CD14-positive monocyte (primary cell): ENCODE data around the gene FGFR4. TPM values are rescaled to one million over a fixed set of nuclear protein-coding genes. Genes with fewer than 3 reads are reported as not detected.

Experiments used
- DNase-seq, 3 donors: peaks; one replicate each; pipeline ENCODE4 v3.0.0-alpha.2; 2011 to 2022
- H2AFZ ChIP-seq: 2 replicates; pipeline ENCODE4 v1.6.0; 2012; ENCODE audit warnings: mild to moderate bottlenecking, low read depth, low read length, inconsistent platforms; ENCODE audit not compliant: insufficient read depth, poor library complexity, severe bottlenecking
- H3K27ac ChIP-seq, 2 donors: 1 replicate in 1 of 2; 2 replicates in 1 of 2; pipeline ENCODE4 v1.5.1; 2012 to 2013; ENCODE audit warnings: low read length in 2 of 2, control low read depth in 1 of 2, inconsistent platforms in 1 of 2, low read depth in 1 of 2, mild to moderate bottlenecking in 1 of 2
- H3K27me3 ChIP-seq, 2 donors: one replicate each; pipeline versions ENCODE4 v1.6.0 to v1.6.1; 2011 to 2013; ENCODE audit warnings: low read length in 2 of 2; ENCODE audit not compliant: control insufficient read depth in 2 of 2, insufficient read depth in 2 of 2
- H3K36me3 ChIP-seq, 2 donors: replicated peaks in 1 of 2; 1 replicate in 1 of 2; 2 replicates in 1 of 2; pipeline versions ENCODE4 v1.5.1 to v1.6.1; 2012 to 2013; ENCODE audit warnings: low read length in 2 of 2, control low read depth in 1 of 2, inconsistent platforms in 1 of 2, mild to moderate bottlenecking in 1 of 2; ENCODE audit not compliant: insufficient read depth in 2 of 2, control insufficient read depth in 1 of 2
- H3K4me1 ChIP-seq, 2 donors: 1 replicate in 1 of 2; 2 replicates in 1 of 2; pipeline versions ENCODE4 v1.5.1 to v1.6.1; 2012 to 2013; ENCODE audit warnings: low read length in 2 of 2, control low read depth in 1 of 2, inconsistent platforms in 1 of 2, mild to moderate bottlenecking in 1 of 2, moderate library complexity in 1 of 2; ENCODE audit not compliant: insufficient read depth in 2 of 2, control insufficient read depth in 1 of 2
- H3K4me2 ChIP-seq: replicated peaks from 2 replicates; pipeline ENCODE3; 2012; ENCODE audit warnings: low read length, moderate library complexity, mild to moderate bottlenecking; ENCODE audit not compliant: poor library complexity, severe bottlenecking; ENCODE audit errors: extremely low read depth
- H3K4me3 ChIP-seq, 3 experiments: fragments of 200-600 bp in 1 of 3; sonication (generic) in 1 of 3; replicated peaks in 1 of 3; 1 replicate in 2 of 3; 2 replicates in 1 of 3; pipeline ENCODE4 v1.5.1; 2011 to 2013; ENCODE audit warnings: low read length in 3 of 3, mild to moderate bottlenecking in 3 of 3, control low read depth in 2 of 3, low read depth in 2 of 3, inconsistent platforms in 1 of 3, moderate library complexity in 1 of 3
- H3K79me2 ChIP-seq: 2 replicates; pipeline ENCODE4 v1.6.0; 2012; ENCODE audit warnings: mild to moderate bottlenecking, control low read depth, inconsistent platforms, low read length, moderate library complexity; ENCODE audit not compliant: insufficient read depth
- H3K9ac ChIP-seq: 2 replicates; pipeline ENCODE4 v1.6.0; 2017; ENCODE audit warnings: low read length, mild to moderate bottlenecking; ENCODE audit not compliant: insufficient read depth, poor library complexity, severe bottlenecking
- H3K9me3 ChIP-seq, 2 donors: replicated peaks in 1 of 2; 1 replicate in 1 of 2; 2 replicates in 1 of 2; pipeline versions ENCODE4 v1.5.1 to v1.6.1; 2012 to 2013; ENCODE audit warnings: low read length in 2 of 2, control low read depth in 1 of 2; ENCODE audit not compliant: control insufficient read depth in 1 of 2, insufficient read depth in 1 of 2
- H4K20me1 ChIP-seq: 2 replicates; pipeline ENCODE4 v1.6.0; 2012; ENCODE audit warnings: mild to moderate bottlenecking, low read length, control low read depth, moderate library complexity; ENCODE audit not compliant: insufficient read depth
- H3K27ac Mint-ChIP-seq, 7 donors: one replicate each; pipeline ENCODE4 v1.8.0; 2020; ENCODE audit warnings: mild to moderate bottlenecking in 7 of 7, mixed read lengths in 7 of 7, moderate library complexity in 6 of 7, inconsistent platforms in 2 of 7
- H3K27me3 Mint-ChIP-seq, 3 donors: one replicate each; pipeline ENCODE4 v1.8.0; 2021 to 2022; ENCODE audit warnings: low read depth in 3 of 3, mild to moderate bottlenecking in 3 of 3, mixed read lengths in 3 of 3, moderate library complexity in 3 of 3, inconsistent platforms in 1 of 3
- H3K36me3 Mint-ChIP-seq, 2 donors: one replicate each; pipeline ENCODE4 v1.8.0; 2020; ENCODE audit warnings: mixed read lengths in 2 of 2, inconsistent platforms in 1 of 2, mild to moderate bottlenecking in 1 of 2
- H3K4me1 Mint-ChIP-seq: one replicate; pipeline ENCODE4 v1.8.0; 2020; ENCODE audit warnings: mild to moderate bottlenecking, mixed read lengths
- H3K4me3 Mint-ChIP-seq, 2 donors: one replicate each; pipeline ENCODE4 v1.8.0; 2020; ENCODE audit warnings: mild to moderate bottlenecking in 2 of 2, mixed read lengths in 2 of 2, moderate library complexity in 1 of 2
- H3K9me3 Mint-ChIP-seq, 7 donors: one replicate each; pipeline ENCODE4 v1.8.0; 2020 to 2022; ENCODE audit warnings: mixed read lengths in 7 of 7, mild to moderate bottlenecking in 6 of 7, moderate library complexity in 6 of 7, inconsistent platforms in 2 of 7
- CTCF ChIP-seq: fragments of 200-600 bp; IDR thresholded peaks from one replicate; pipeline ENCODE4 v1.8.0; 2022; ENCODE audit warnings: antibody characterized with exemption, mild to moderate bottlenecking
- WGBS: methylation state at CpG from one replicate; pipeline ENCODE4 v1.1.5; 2013; ENCODE audit warnings: missing lambda C conversion rate; ENCODE audit not compliant: insufficient coverage; 5-methylcytosine and 5-hydroxymethylcytosine counted together
- intact Hi-C, 2 donors: fragments of 100-400 bp; cut with micrococcal nuclease; formaldehyde crosslinking; loops; one replicate each; pipeline versions ENCODE4 v1.15.0 to v1.15.1; 2023
- polyA plus RNA-seq, 3 donors: library from polyadenylated mRNA; depleted of rRNA in 1 of 3; unstranded in 2 of 3; stranded (reverse) in 1 of 3; fragments of 300-500 nt in 2 of 3; fragments of >200 nt in 1 of 3; fragmentation: Illumina TruSeq in 2 of 3; gene quantifications; 1 replicate in 2 of 3; 2 replicates in 1 of 3; pipeline ENCODE4 v1.2.3, GENCODE V29; 2012 to 2021

Gene FGFR4
- polyA plus RNA-seq, 3 donors: 0.39 TPM; not detected in 2

GRCh38 chr5:177111720-177112394 lies 25.1 kb downstream of the FGFR4 start:
- peak in 2 of 3 donors; percentile 34 to 41 for DNase-seq
- H3K27ac ChIP-seq: no peak overlapping the region
- Mint-ChIP-seq H3K27ac (no peak overlapping the region), H3K36me3 (no peaks in the 10 kb centered on the region), H3K4me1 (peaks cover 26% of the 10 kb centered on the region), H3K4me3 (no peak overlapping the region), H3K9me3 (peaks cover 0 to 2% (median 0%) of the 10 kb centered on the region in 7 donors), H3K27me3 (peaks cover 0 to 6% (median 4%) of the 10 kb centered on the region in 3 donors)
- no peak overlapping the region for H3K4me2 ChIP-seq
- intact Hi-C loops: loop anchor here in 1 of 2 donors (5.0 kb wide), 1 partner anchor 70 kb away; no protein-coding TSS in a partner anchor
- no peaks in the 10 kb centered on the region for H4K20me1 ChIP-seq
- H3K79me2 ChIP-seq: no peaks in the 10 kb centered on the region
- H3K9me3 ChIP-seq: no peaks in the 10 kb centered on the region
- 30% methylated on average over 8 of the region's 12 CpGs for WGBS
- H3K9ac ChIP-seq: no peak overlapping the region
- H2AFZ ChIP-seq: no peak overlapping the region
- H3K4me3 ChIP-seq: no peak overlapping the region
- peak; percentile 98 for TF ChIP-seq CTCF
- peaks cover 23 to 24% of the 10 kb centered on the region in 2 donors for H3K4me1 ChIP-seq
- no peaks in the 10 kb centered on the region for H3K27me3 ChIP-seq
- H3K36me3 ChIP-seq: no peaks in the 10 kb centered on the region

GRCh38 chr5:177112589-177113220 lies 26.0 kb downstream of the FGFR4 start:
- Histone ChIP-seq H3K27me3 (no peaks in the 10 kb centered on the region), H3K4me2 (no peak overlapping the region), H4K20me1 (no peaks in the 10 kb centered on the region), H3K9ac (no peak overlapping the region), H3K36me3 (no peaks in the 10 kb centered on the region), H3K79me2 (no peaks in the 10 kb centered on the region), H2AFZ (no peak overlapping the region), H3K4me3 (no peak overlapping the region), H3K27ac (no peak overlapping the region), H3K9me3 (no peaks in the 10 kb centered on the region), H3K4me1 (peaks cover 27 to 28% of the 10 kb centered on the region in 2 donors)
- intact Hi-C loops: loop anchor here in 1 of 2 donors (5.0 kb wide), 1 partner anchor 70 kb away; no protein-coding TSS in a partner anchor
- Mint-ChIP-seq H3K4me1 (peaks cover 29% of the 10 kb centered on the region), H3K9me3 (peaks cover 0 to 2% (median 0%) of the 10 kb centered on the region in 7 donors), H3K27ac (peak overlapping the region in 1 of 7 donors; percentile 38), H3K36me3 (no peaks in the 10 kb centered on the region), H3K4me3 (no peak overlapping the region), H3K27me3 (peaks cover 0 to 6% (median 2%) of the 10 kb centered on the region in 3 donors)
- no peak for TF ChIP-seq CTCF
- DNase-seq: peak in 1 of 3 donors; percentile 2
- 96% methylated on average over 4 of the region's 5 CpGs for WGBS
